HepG2 (cell line): ENCODE data around the gene CYP26B1. TPM values are rescaled to one million over a fixed set of nuclear protein-coding genes. Genes with fewer than 3 reads are reported as not detected.

Experiments used
- CENPX ChIP-seq: sonication (generic); formaldehyde crosslinking; IDR thresholded peaks from 2 replicates; pipeline ENCODE4 v1.9.0; 2021; ENCODE audit warnings: mild to moderate bottlenecking, missing genetic modification reagents, moderate library complexity
- HIC2 ChIP-seq: sonication (generic); formaldehyde crosslinking; IDR thresholded peaks from 2 replicates; pipeline ENCODE4 v1.9.0; 2022; ENCODE audit warnings: low read depth, missing genetic modification reagents
- HIVEP1 ChIP-seq: sonication (generic); formaldehyde crosslinking; IDR thresholded peaks from 2 replicates; pipeline ENCODE4 v1.4.0; 2020; ENCODE audit warnings: mild to moderate bottlenecking, missing genetic modification reagents
- JUNB ChIP-seq: sonication (generic); formaldehyde crosslinking; IDR thresholded peaks from 2 replicates; pipeline ENCODE4 v1.8.0; 2022; ENCODE audit warnings: missing genetic modification reagents, mild to moderate bottlenecking, borderline replicate concordance
- KLF15 ChIP-seq: sonication (generic); formaldehyde crosslinking; IDR thresholded peaks from 2 replicates; pipeline ENCODE4 v1.8.1; 2023; ENCODE audit warnings: borderline replicate concordance, mild to moderate bottlenecking, inconsistent platforms, missing genetic modification reagents, mixed read lengths
- LBX2 ChIP-seq: sonication (generic); formaldehyde crosslinking; IDR thresholded peaks from 2 replicates; pipeline ENCODE4 v1.5.0; 2020; ENCODE audit warnings: missing genetic modification reagents, mild to moderate bottlenecking, borderline replicate concordance
- NFE2L1 ChIP-seq: sonication (generic); formaldehyde crosslinking; IDR thresholded peaks from 2 replicates; pipeline ENCODE4 v1.4.0; 2020; ENCODE audit warnings: missing genetic modification reagents, mild to moderate bottlenecking, borderline replicate concordance
- POLR2A ChIP-seq, 2 experiments: IDR thresholded peaks; 2 replicates each; pipeline ENCODE4 v1.6.1; 2011; ENCODE audit warnings: low read depth in 2 of 2, low read length in 2 of 2, mild to moderate bottlenecking in 1 of 2, moderate library complexity in 1 of 2; ENCODE audit not compliant: insufficient read depth in 1 of 2
- POLR2AphosphoS2 ChIP-seq: IDR thresholded peaks from 2 replicates; pipeline ENCODE4 v1.6.1; 2011; ENCODE audit warnings: low read depth, low read length, improper control_type of control experiment
- TFAP4 ChIP-seq: sonication (generic); IDR thresholded peaks from 2 replicates; pipeline ENCODE4 v1.6.1; 2016; ENCODE audit warnings: low read depth, borderline replicate concordance
- TFDP1 ChIP-seq: IDR thresholded peaks from 2 replicates; pipeline ENCODE4 v1.6.1; 2016; ENCODE audit warnings: missing compliant biosample characterization, missing genetic modification reagents, borderline replicate concordance
- ZBTB38 ChIP-seq: sonication (generic); formaldehyde crosslinking; IDR thresholded peaks from 2 replicates; pipeline ENCODE4 v1.5.1; 2020; ENCODE audit warnings: mild to moderate bottlenecking, missing genetic modification reagents
- ZNF143 ChIP-seq: sonication (generic); formaldehyde crosslinking; IDR thresholded peaks from 2 replicates; pipeline ENCODE4 v1.4.0; 2020; ENCODE audit warnings: missing genetic modification reagents
- ZNF3 ChIP-seq: IDR thresholded peaks from 2 replicates; pipeline ENCODE4 v1.7.0; 2017; ENCODE audit warnings: inconsistent platforms
- ZNF350 ChIP-seq: sonication (generic); formaldehyde crosslinking; IDR thresholded peaks from 2 replicates; pipeline ENCODE4 v1.4.0; 2020; ENCODE audit warnings: mild to moderate bottlenecking, low read depth, missing genetic modification reagents, borderline replicate concordance
- ZNF678 ChIP-seq: sonication (generic); formaldehyde crosslinking; IDR thresholded peaks from 2 replicates; pipeline ENCODE4 v1.4.0; 2020; ENCODE audit warnings: mild to moderate bottlenecking, missing genetic modification reagents
- ZNF7 ChIP-seq: IDR thresholded peaks from 2 replicates; pipeline ENCODE4 v1.6.1; 2016; ENCODE audit warnings: missing biosample characterization, missing genetic modification reagents
- ZNF749 ChIP-seq: sonication (generic); formaldehyde crosslinking; IDR thresholded peaks from 2 replicates; pipeline ENCODE4 v1.8.0; 2022; ENCODE audit warnings: mild to moderate bottlenecking, missing genetic modification reagents, moderate library complexity, borderline replicate concordance
- ZNF781 ChIP-seq: sonication (generic); formaldehyde crosslinking; IDR thresholded peaks from 2 replicates; pipeline ENCODE4 v1.5.1; 2020; ENCODE audit warnings: borderline replicate concordance, mild to moderate bottlenecking, missing genetic modification reagents; ENCODE audit errors: not compliant biosample characterization
- polyA plus RNA-seq, 8 experiments: library from polyadenylated mRNA; depleted of rRNA in 3 of 8; stranded (reverse) in 7 of 8; unstranded in 1 of 8; fragments of >200 nt; fragmentation: Illumina TruSeq in 4 of 8; extraction: Trizol in 4 of 8; gene quantifications; 2 replicates each; pipeline versions ENCODE4 v1.2.1 to v1.2.3, GENCODE V29; 2011 to 2016; ENCODE audit warnings: low read depth in 4 of 8, missing spikeins in 1 of 8, mixed read lengths in 1 of 8; ENCODE audit not compliant: insufficient read depth in 1 of 8
- total RNA-seq, 5 experiments: library from RNA; depleted of rRNA; stranded (reverse); fragments of >200 nt; fragmentation: Illumina TruSeq; extraction: Trizol; gene quantifications; 2 replicates each; pipeline ENCODE4 v1.2.3, GENCODE V29; 2016; ENCODE audit warnings: low read depth in 1 of 5
- TF ChIP-seq, protein P1 (sequence below): sonication (generic); formaldehyde crosslinking; IDR thresholded peaks from 2 replicates; pipeline ENCODE4 v1.4.0; 2020; ENCODE audit warnings: missing genetic modification reagents, borderline replicate concordance
- TF ChIP-seq, protein P2 (sequence below): IDR thresholded peaks from 2 replicates; pipeline ENCODE4 v1.6.1; 2016; ENCODE audit warnings: low read depth
- TF ChIP-seq, protein P3 (sequence below): sonication (generic); formaldehyde crosslinking; IDR thresholded peaks from 2 replicates; pipeline ENCODE4 v1.5.0; 2020; ENCODE audit warnings: missing genetic modification reagents

The CYP26B1 gene
- total and polyA plus RNA-seq, 2 of the 13 experiments (the other 11 are each of a cell fraction or from before 2014, with no cell fraction given), result 0.05 to 0.07 TPM

DNA sequence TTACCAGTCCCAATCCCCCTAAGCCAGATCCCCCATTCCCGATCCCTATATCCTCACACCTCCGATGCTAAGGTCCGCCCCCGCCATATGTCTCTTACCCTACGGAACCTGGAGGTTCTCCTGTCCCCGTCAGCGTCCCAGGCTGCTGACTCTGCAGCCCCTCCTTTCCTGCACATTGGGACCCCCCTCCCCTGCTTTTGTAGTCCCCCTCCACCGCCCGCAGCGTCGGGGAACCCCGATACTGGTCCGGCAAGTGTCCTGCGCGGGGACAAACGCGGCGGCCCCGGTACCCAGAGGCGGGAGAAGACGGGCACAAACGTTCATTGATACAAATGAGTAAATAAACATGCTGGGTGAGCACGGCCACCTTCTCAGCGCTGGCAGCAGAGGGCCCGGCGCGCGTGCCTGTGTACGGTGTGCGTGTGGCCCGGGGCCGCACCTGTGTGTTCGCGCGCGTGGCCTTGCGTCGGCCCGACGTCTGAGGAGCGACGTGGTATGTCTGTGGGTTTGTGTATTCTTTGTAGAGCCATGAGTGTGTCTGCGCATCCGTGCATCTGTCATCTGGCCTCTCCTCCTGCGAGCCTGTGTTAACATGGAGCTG is 2.0 kb upstream of the CYP26B1 start (continued):
- no peak for TF ChIP-seq TFAP4
- TF ChIP-seq ZNF781, result peak; percentile 22
- TF ChIP-seq JUNB (CRISPR knock-in tag), result no peak
- TF ChIP-seq CENPX (CRISPR knock-in tag), result no peak
- TF ChIP-seq HIC2 (CRISPR knock-in tag), result no peak
- no peak; the same call in 1 of the 2 replicates for TF ChIP-seq ZBTB38 (CRISPR knock-in tag)
- TF ChIP-seq POLR2AphosphoS2, result no peak
- no peak for TF ChIP-seq ZNF143 (CRISPR knock-in tag)
- no peak for TF ChIP-seq KLF15 (CRISPR knock-in tag)
- TF ChIP-seq ZNF3 (CRISPR knock-in tag), result no peak
- TF ChIP-seq ZNF350, result no peak; the same call in 1 of the 2 replicates
- TF ChIP-seq, protein P1, sequence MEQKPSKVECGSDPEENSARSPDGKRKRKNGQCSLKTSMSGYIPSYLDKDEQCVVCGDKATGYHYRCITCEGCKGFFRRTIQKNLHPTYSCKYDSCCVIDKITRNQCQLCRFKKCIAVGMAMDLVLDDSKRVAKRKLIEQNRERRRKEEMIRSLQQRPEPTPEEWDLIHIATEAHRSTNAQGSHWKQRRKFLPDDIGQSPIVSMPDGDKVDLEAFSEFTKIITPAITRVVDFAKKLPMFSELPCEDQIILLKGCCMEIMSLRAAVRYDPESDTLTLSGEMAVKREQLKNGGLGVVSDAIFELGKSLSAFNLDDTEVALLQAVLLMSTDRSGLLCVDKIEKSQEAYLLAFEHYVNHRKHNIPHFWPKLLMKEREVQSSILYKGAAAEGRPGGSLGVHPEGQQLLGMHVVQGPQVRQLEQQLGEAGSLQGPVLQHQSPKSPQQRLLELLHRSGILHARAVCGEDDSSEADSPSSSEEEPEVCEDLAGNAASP (CRISPR knock-in tag), result no peak
- no peak for TF ChIP-seq ZNF7 (CRISPR knock-in tag)
- TF ChIP-seq ZNF678 (CRISPR knock-in tag), result no peak
- TF ChIP-seq POLR2A (IDR thresholded peaks at IDR 0.05; ENCODE audit: insufficient read depth in 1 of 2, low read depth in 2 of 2, low read length in 2 of 2), result no peak
- TF ChIP-seq, protein P2, sequence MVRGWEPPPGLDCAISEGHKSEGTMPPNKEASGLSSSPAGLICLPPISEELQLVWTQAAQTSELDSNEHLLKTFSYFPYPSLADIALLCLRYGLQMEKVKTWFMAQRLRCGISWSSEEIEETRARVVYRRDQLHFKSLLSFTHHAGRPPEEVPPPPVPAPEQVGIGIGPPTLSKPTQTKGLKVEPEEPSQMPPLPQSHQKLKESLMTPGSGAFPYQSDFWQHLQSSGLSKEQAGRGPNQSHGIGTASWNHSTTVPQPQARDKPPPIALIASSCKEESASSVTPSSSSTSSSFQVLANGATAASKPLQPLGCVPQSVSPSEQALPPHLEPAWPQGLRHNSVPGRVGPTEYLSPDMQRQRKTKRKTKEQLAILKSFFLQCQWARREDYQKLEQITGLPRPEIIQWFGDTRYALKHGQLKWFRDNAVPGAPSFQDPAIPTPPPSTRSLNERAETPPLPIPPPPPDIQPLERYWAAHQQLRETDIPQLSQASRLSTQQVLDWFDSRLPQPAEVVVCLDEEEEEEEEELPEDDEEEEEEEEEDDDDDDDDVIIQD, result no peak
- TF ChIP-seq ZNF749 (CRISPR knock-in tag), result no peak
- no peak for TF ChIP-seq TFDP1 (CRISPR knock-in tag)
- TF ChIP-seq, protein P3, sequence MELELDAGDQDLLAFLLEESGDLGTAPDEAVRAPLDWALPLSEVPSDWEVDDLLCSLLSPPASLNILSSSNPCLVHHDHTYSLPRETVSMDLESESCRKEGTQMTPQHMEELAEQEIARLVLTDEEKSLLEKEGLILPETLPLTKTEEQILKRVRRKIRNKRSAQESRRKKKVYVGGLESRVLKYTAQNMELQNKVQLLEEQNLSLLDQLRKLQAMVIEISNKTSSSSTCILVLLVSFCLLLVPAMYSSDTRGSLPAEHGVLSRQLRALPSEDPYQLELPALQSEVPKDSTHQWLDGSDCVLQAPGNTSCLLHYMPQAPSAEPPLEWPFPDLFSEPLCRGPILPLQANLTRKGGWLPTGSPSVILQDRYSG (CRISPR knock-in tag), result no peak
- no peak for TF ChIP-seq LBX2
- no peak for TF ChIP-seq HIVEP1 (CRISPR knock-in tag)
- TF ChIP-seq NFE2L1 (CRISPR knock-in tag), result peak; percentile 67; the same call in 1 of the 2 replicates
